Measurements from ENCODE around the gene KCNQ1.

The KCNQ1 gene

DNA sequence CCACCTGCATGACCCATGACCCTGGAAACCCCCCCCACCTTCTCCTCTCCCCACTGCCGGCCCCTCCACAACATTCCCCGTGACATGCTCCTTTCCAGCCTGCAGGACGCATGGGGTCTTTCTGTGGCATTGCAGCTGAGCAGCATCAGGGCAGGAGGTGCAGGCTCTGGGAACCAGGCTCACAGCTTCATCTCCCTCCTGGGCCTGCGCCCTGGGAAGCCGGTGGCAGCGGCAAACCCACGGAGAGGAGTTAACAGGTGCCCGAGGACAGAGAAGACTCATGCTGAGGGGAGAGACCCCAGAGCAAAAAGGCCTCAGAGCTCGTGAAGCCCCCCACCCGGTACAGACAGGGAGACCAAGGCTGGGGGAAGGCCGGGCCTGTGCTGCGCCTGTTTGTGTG is 408.6 kb downstream of the KCNQ1 start:
- Histone ChIP-seq H2BK120ac (ENCODE audit: low read depth, low read length) (no peak overlapping the region), H3K4me3 (ENCODE audit: insufficient read depth in 1 of 2, low read depth in 1 of 2, low read length in 2 of 2) (no peak overlapping the region), H3K27ac (ENCODE audit: low read length, poor library complexity, severe bottlenecking) (no peak overlapping the region), H3K4me1 (ENCODE audit: control insufficient read depth, insufficient read depth, low read depth, low read length) (peaks cover 7% of the 10 kb centered on the region), H2BK15ac (ENCODE audit: low read depth, poor library complexity, severe bottlenecking) (no peak overlapping the region), H4K91ac (ENCODE audit: low read length) (no peak overlapping the region), H3K4ac (ENCODE audit: low read depth in 1 of 2, low read length in 2 of 2) (no peak overlapping the region), H4K8ac (ENCODE audit: low read length) (no peak overlapping the region), H3K36me3 (ENCODE audit: control insufficient read depth in 1 of 2, insufficient read depth in 2 of 2, low read depth in 1 of 2, low read length in 2 of 2) (peaks cover 0 to 3% of the 10 kb centered on the region in 2 experiments), H3K23ac (ENCODE audit: low read length in 2 of 2) (no peak overlapping the region), H3K18ac (ENCODE audit: low read depth in 1 of 2, low read length in 2 of 2) (no peak overlapping the region), H2AK5ac (ENCODE audit: low read length, severe bottlenecking) (no peak overlapping the region), H3K4me2 (ENCODE audit: low read length, poor library complexity, severe bottlenecking) (no peak overlapping the region), H2AFZ (ENCODE audit: low read depth, low read length) (no peak overlapping the region), H3K27me3 (ENCODE audit: control insufficient read depth in 1 of 2, insufficient read depth in 1 of 2, low read length in 2 of 2) (peaks cover 7 to 33% of the 10 kb centered on the region in 2 experiments), H2BK12ac (ENCODE audit: low read length in 2 of 2) (no peak overlapping the region), H3K9me3 (ENCODE audit: control insufficient read depth, low read length) (peaks cover 4% of the 10 kb centered on the region), H3K14ac (ENCODE audit: low read length in 2 of 2) (no peak overlapping the region), H3K9ac (ENCODE audit: low read length) (no peak overlapping the region), H3K79me1 (replicated peaks; ENCODE audit: low read length, poor library complexity, severe bottlenecking) (no peaks in the 10 kb centered on the region), H2BK5ac (ENCODE audit: low read depth, low read length, poor library complexity, severe bottlenecking) (no peak overlapping the region)
- WGBS = 94% methylated on average over 12 of the region's 12 CpGs
- no peak for DNase-seq

DNA sequence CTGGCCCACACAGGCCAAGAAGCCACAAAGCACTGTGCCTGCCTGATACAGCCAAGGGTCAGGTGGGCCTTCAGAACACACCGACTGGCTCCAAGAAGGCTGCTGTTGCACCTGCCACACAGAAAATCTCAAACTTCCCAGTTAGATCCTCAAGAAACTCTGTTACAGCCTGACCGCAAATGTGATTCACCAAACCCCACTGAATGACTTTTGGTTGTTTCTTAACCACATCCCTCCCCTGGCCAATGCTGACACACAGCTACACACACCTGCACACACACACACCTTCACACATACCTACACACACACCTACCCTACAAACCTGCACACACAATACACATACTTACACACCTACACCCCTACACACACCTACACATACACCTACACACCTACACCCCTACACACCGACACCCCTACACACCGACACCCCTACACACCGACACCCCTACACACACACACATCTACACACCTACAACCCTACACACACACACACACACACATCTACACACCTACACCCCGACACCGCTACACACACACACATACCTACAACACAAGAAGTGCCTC is 409.3 kb downstream of the KCNQ1 start:
- Histone ChIP-seq H3K9ac (ENCODE audit: low read length) (no peak overlapping the region), H3K4me1 (ENCODE audit: control insufficient read depth, insufficient read depth, low read depth, low read length) (peaks cover 7% of the 10 kb centered on the region), H2BK12ac (ENCODE audit: low read length in 2 of 2) (no peak overlapping the region), H3K23ac (ENCODE audit: low read length in 2 of 2) (no peak overlapping the region), H3K9me3 (ENCODE audit: control insufficient read depth, low read length) (peaks cover 4% of the 10 kb centered on the region), H4K91ac (ENCODE audit: low read length) (no peak overlapping the region), H3K14ac (ENCODE audit: low read length in 2 of 2) (no peak overlapping the region), H2AFZ (ENCODE audit: low read depth, low read length) (no peak overlapping the region), H3K18ac (ENCODE audit: low read depth in 1 of 2, low read length in 2 of 2) (no peak overlapping the region), H3K4me3 (ENCODE audit: insufficient read depth in 1 of 2, low read depth in 1 of 2, low read length in 2 of 2) (no peak overlapping the region), H2BK15ac (ENCODE audit: low read depth, poor library complexity, severe bottlenecking) (no peak overlapping the region), H3K79me1 (replicated peaks; ENCODE audit: low read length, poor library complexity, severe bottlenecking) (no peaks in the 10 kb centered on the region), H3K4me2 (ENCODE audit: low read length, poor library complexity, severe bottlenecking) (no peak overlapping the region), H2BK5ac (ENCODE audit: low read depth, low read length, poor library complexity, severe bottlenecking) (no peak overlapping the region), H4K8ac (ENCODE audit: low read length) (no peak overlapping the region), H3K27ac (ENCODE audit: low read length, poor library complexity, severe bottlenecking) (no peak overlapping the region), H2BK120ac (ENCODE audit: low read depth, low read length) (no peak overlapping the region), H2AK5ac (ENCODE audit: low read length, severe bottlenecking) (no peak overlapping the region), H3K27me3 (ENCODE audit: control insufficient read depth in 1 of 2, insufficient read depth in 1 of 2, low read length in 2 of 2) (peaks cover 11 to 29% of the 10 kb centered on the region in 2 experiments), H3K4ac (ENCODE audit: low read depth in 1 of 2, low read length in 2 of 2) (no peak overlapping the region), H3K36me3 (ENCODE audit: control insufficient read depth in 1 of 2, insufficient read depth in 2 of 2, low read depth in 1 of 2, low read length in 2 of 2) (peaks cover 0 to 3% of the 10 kb centered on the region in 2 experiments)
- DNase-seq = no peak
- 94% methylated on average over 7 of the region's 7 CpGs for WGBS

DNA sequence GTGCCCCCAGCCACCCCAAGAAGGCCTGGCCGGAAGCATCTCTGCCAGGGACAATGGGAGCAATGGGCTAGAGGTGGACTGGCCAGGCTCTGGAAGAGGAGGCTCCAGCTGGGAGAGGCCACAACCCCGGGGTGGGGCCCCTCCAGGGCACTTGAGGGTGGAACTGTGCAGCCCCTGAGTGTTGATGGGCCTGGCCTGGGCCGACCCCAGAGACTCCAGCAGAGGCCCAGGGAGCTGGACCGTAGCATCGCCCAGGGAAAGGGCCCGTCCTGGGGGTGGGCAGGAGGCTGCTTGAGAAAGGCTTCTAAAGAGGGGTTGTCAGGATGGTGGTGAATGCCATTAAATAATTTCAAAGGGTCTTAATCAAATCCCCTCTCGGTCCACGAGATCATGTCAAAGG is 410.4 kb downstream of the KCNQ1 start:
- Histone ChIP-seq H3K9me3 (ENCODE audit: control insufficient read depth, low read length) (peaks cover 4% of the 10 kb centered on the region), H3K18ac (ENCODE audit: low read depth in 1 of 2, low read length in 2 of 2) (no peak overlapping the region), H4K91ac (ENCODE audit: low read length) (no peak overlapping the region), H3K14ac (ENCODE audit: low read length in 2 of 2) (no peak overlapping the region), H3K36me3 (ENCODE audit: control insufficient read depth in 1 of 2, insufficient read depth in 2 of 2, low read depth in 1 of 2, low read length in 2 of 2) (peaks cover 0 to 3% of the 10 kb centered on the region in 2 experiments), H3K27me3 (ENCODE audit: control insufficient read depth in 1 of 2, insufficient read depth in 1 of 2, low read length in 2 of 2) (peaks cover 11 to 36% of the 10 kb centered on the region in 2 experiments), H3K79me1 (replicated peaks; ENCODE audit: low read length, poor library complexity, severe bottlenecking) (no peaks in the 10 kb centered on the region), H2AK5ac (ENCODE audit: low read length, severe bottlenecking) (no peak overlapping the region), H3K9ac (ENCODE audit: low read length) (no peak overlapping the region), H4K8ac (ENCODE audit: low read length) (no peak overlapping the region), H3K4me3 (ENCODE audit: insufficient read depth in 1 of 2, low read depth in 1 of 2, low read length in 2 of 2) (no peak overlapping the region), H3K4ac (ENCODE audit: low read depth in 1 of 2, low read length in 2 of 2) (no peak overlapping the region), H3K27ac (ENCODE audit: low read length, poor library complexity, severe bottlenecking) (no peak overlapping the region), H2AFZ (ENCODE audit: low read depth, low read length) (no peak overlapping the region), H2BK12ac (ENCODE audit: low read length in 2 of 2) (no peak overlapping the region), H3K23ac (ENCODE audit: low read length in 2 of 2) (no peak overlapping the region), H2BK15ac (ENCODE audit: low read depth, poor library complexity, severe bottlenecking) (no peak overlapping the region), H2BK120ac (ENCODE audit: low read depth, low read length) (no peak overlapping the region), H3K4me2 (ENCODE audit: low read length, poor library complexity, severe bottlenecking) (no peak overlapping the region), H2BK5ac (ENCODE audit: low read depth, low read length, poor library complexity, severe bottlenecking) (no peak overlapping the region), H3K4me1 (ENCODE audit: control insufficient read depth, insufficient read depth, low read depth, low read length) (peaks cover 7% of the 10 kb centered on the region)
- no peak for DNase-seq
- WGBS = 91% methylated on average over 8 of the region's 8 CpGs

- peaks cover 4% of the 10 kb centered on the region for H3K9me3 ChIP-seq (ENCODE audit: control insufficient read depth, low read length)
- 80% methylated on average over 11 of the region's 11 CpGs for WGBS
- no peak overlapping the region for H2BK15ac ChIP-seq (ENCODE audit: low read depth, poor library complexity, severe bottlenecking)
- no peaks in the 10 kb centered on the region for H3K79me1 ChIP-seq (replicated peaks; ENCODE audit: low read length, poor library complexity, severe bottlenecking)
- no peak overlapping the region for H3K23ac ChIP-seq (ENCODE audit: low read length in 2 of 2)
- no peak overlapping the region for H4K8ac ChIP-seq (ENCODE audit: low read length)
- DNase-seq = no peak
- peaks cover 28 to 49% of the 10 kb centered on the region in 2 experiments for H3K27me3 ChIP-seq (ENCODE audit: control insufficient read depth in 1 of 2, insufficient read depth in 1 of 2, low read length in 2 of 2)
- H3K14ac ChIP-seq (ENCODE audit: low read length in 2 of 2) = no peak overlapping the region
- H4K91ac ChIP-seq (ENCODE audit: low read length) = no peak overlapping the region
- H3K4me2 ChIP-seq (ENCODE audit: low read length, poor library complexity, severe bottlenecking) = no peak overlapping the region
- no peak overlapping the region for H3K9ac ChIP-seq (ENCODE audit: low read length)
- peaks cover 0 to 3% of the 10 kb centered on the region in 2 experiments for H3K36me3 ChIP-seq (ENCODE audit: control insufficient read depth in 1 of 2, insufficient read depth in 2 of 2, low read depth in 1 of 2, low read length in 2 of 2)
- H3K4me1 ChIP-seq (ENCODE audit: control insufficient read depth, insufficient read depth, low read depth, low read length) = peaks cover 11% of the 10 kb centered on the region
- no peak overlapping the region for H2BK12ac ChIP-seq (ENCODE audit: low read length in 2 of 2)
- no peak overlapping the region for H3K27ac ChIP-seq (ENCODE audit: low read length, poor library complexity, severe bottlenecking)
- no peak overlapping the region for H3K18ac ChIP-seq (ENCODE audit: low read depth in 1 of 2, low read length in 2 of 2)
- no peak overlapping the region for H2AFZ ChIP-seq (ENCODE audit: low read depth, low read length)
- H2AK5ac ChIP-seq (ENCODE audit: low read length, severe bottlenecking) = no peak overlapping the region
- no peak overlapping the region for H3K4me3 ChIP-seq (ENCODE audit: insufficient read depth in 1 of 2, low read depth in 1 of 2, low read length in 2 of 2)
- H3K4ac ChIP-seq (ENCODE audit: low read depth in 1 of 2, low read length in 2 of 2) = no peak overlapping the region
- H2BK120ac ChIP-seq (ENCODE audit: low read depth, low read length) = no peak overlapping the region
- H2BK5ac ChIP-seq (ENCODE audit: low read depth, low read length, poor library complexity, severe bottlenecking) = no peak overlapping the region
Measured at GRCh38 chr11:2857276-2857675, 412.5 kb downstream of the KCNQ1 start.

Measured in mesenchymal stem cell (in vitro differentiated cells and primary cell).